H1 (cell line): ENCODE measurements around the gene LIN37. TPM values are rescaled to one million over a fixed set of nuclear protein-coding genes. Genes with fewer than 3 reads are reported as not detected.

Source experiments
- CTCF ChIA-PET: fragments of 300-600 bp; sonication (Branson Sonifier 250); formaldehyde crosslinking; loops from one replicate; lab custom pipeline; 2021; ENCODE audit not compliant: partially characterized antibody; lab: Charles Lee
- POLR2A ChIA-PET: fragments of 300-600 bp; sonication (Branson Sonifier 250); formaldehyde crosslinking; loops from one replicate; lab custom pipeline; 2021; ENCODE audit warnings: inconsistent platforms; ENCODE audit not compliant: partially characterized antibody; lab: Charles Lee
- DNase-seq, 2 experiments: peaks; one replicate each; pipeline versions ENCODE4 v3.0.0 to v3.0.0-alpha.2; 2010 to 2022; ENCODE audit warnings: low spot score in 2 of 2, low read depth in 1 of 2, mixed read lengths in 1 of 2
- FAIRE-seq: peaks from 2 replicates; lab custom pipeline; 2011; peaks lifted over from hg19 to GRCh38; lab: Jason Lieb, UNC
- H2AFZ ChIP-seq: 2 replicates; pipeline ENCODE4 v1.8.1; 2012; ENCODE audit warnings: low read length, inconsistent platforms
- H2AK5ac ChIP-seq: 2 replicates; pipeline ENCODE4 v1.6.1; 2013; ENCODE audit warnings: low read depth, low read length
- H2BK120ac ChIP-seq: replicated peaks from 2 replicates; pipeline ENCODE3; 2013; ENCODE audit warnings: low read depth, low read length, inconsistent platforms
- H2BK12ac ChIP-seq: 2 replicates; pipeline ENCODE4 v1.6.1; 2013; ENCODE audit warnings: low read depth, low read length
- H2BK15ac ChIP-seq: 2 replicates; pipeline ENCODE4 v1.6.1; 2013; ENCODE audit warnings: low read length
- H2BK20ac ChIP-seq: 2 replicates; pipeline ENCODE4 v1.6.1; 2013; ENCODE audit warnings: low read length
- H2BK5ac ChIP-seq: 2 replicates; pipeline ENCODE4 v1.6.1; 2013; ENCODE audit warnings: low read depth, low read length
- H3K14ac ChIP-seq: 2 replicates; pipeline ENCODE4 v1.6.1; 2013; ENCODE audit warnings: inconsistent platforms; ENCODE audit not compliant: insufficient read length
- H3K18ac ChIP-seq: 2 replicates; pipeline ENCODE4 v1.6.1; 2013; ENCODE audit warnings: low read length; ENCODE audit errors: extremely low read depth
- H3K23ac ChIP-seq: 2 replicates; pipeline ENCODE4 v1.6.1; 2013; ENCODE audit warnings: inconsistent platforms; ENCODE audit not compliant: insufficient read length
- H3K23me2 ChIP-seq: 2 replicates; pipeline ENCODE4 v1.6.1; 2013; ENCODE audit warnings: low read depth, low read length
- H3K27ac ChIP-seq: 2 replicates; pipeline ENCODE4 v1.6.1; 2011; ENCODE audit warnings: low read depth, low read length, inconsistent platforms
- H3K27me3 ChIP-seq, 4 experiments: replicated peaks in 1 of 4; 1 replicate in 1 of 4; 2 replicates in 3 of 4; pipeline versions ENCODE4 v1.6.1 to v1.8.1; 2011 to 2013; ENCODE audit warnings: low read length in 3 of 4, mild to moderate bottlenecking in 3 of 4, inconsistent platforms in 2 of 4, mixed read lengths in 2 of 4, moderate library complexity in 1 of 4; ENCODE audit not compliant: control insufficient read depth in 3 of 4, insufficient read depth in 3 of 4; ENCODE audit errors: extremely low read depth in 1 of 4
- H3K36me3 ChIP-seq, 4 experiments: 2 replicates each; pipeline versions ENCODE4 v1.6.1 to v1.8.1; 2011 to 2013; ENCODE audit warnings: mild to moderate bottlenecking in 4 of 4, low read length in 3 of 4, moderate library complexity in 2 of 4, control low read depth in 1 of 4, inconsistent platforms in 1 of 4; ENCODE audit not compliant: insufficient read depth in 4 of 4, control insufficient read depth in 2 of 4
- H3K4ac ChIP-seq: replicated peaks from 2 replicates; pipeline ENCODE3; 2013; ENCODE audit warnings: low read length, low read depth, mixed read lengths, inconsistent platforms; ENCODE audit not compliant: insufficient read length
- H3K4me1 ChIP-seq, 4 experiments: replicated peaks in 1 of 4; 1 replicate in 1 of 4; 2 replicates in 3 of 4; pipeline versions ENCODE4 v1.6.1 to v1.8.1; 2011 to 2013; ENCODE audit warnings: low read length in 3 of 4, inconsistent platforms in 2 of 4, mixed read lengths in 1 of 4; ENCODE audit not compliant: insufficient read depth in 4 of 4, control insufficient read depth in 3 of 4
- H3K4me2 ChIP-seq, 2 experiments: 2 replicates each; pipeline versions ENCODE4 v1.6.1 to v1.8.1; 2011 to 2013; ENCODE audit warnings: low read depth in 2 of 2, low read length in 2 of 2, control low read depth in 1 of 2, inconsistent platforms in 1 of 2, mild to moderate bottlenecking in 1 of 2; ENCODE audit not compliant: insufficient read depth in 1 of 2
- H3K4me3 ChIP-seq, 4 experiments: fragments of 200-600, 300-600 bp in 1 of 4; sonication (generic), shearing (Covaris generic), sonication (Bioruptor Twin) in 1 of 4; 2 replicates each; pipeline versions ENCODE4 v1.5.1 to v1.8.1; 2011 to 2016; ENCODE audit warnings: low read length in 4 of 4, low read depth in 3 of 4, control low read depth in 2 of 4, inconsistent platforms in 2 of 4, mild to moderate bottlenecking in 2 of 4, mixed read lengths in 1 of 4, moderate library complexity in 1 of 4; ENCODE audit not compliant: insufficient read depth in 2 of 4; ENCODE audit errors: extremely low read depth in 1 of 4
- H3K56ac ChIP-seq: replicated peaks from 2 replicates; pipeline ENCODE3; 2013; ENCODE audit warnings: low read depth, mild to moderate bottlenecking, mixed read lengths, low read length, inconsistent platforms; ENCODE audit not compliant: insufficient read length
- H3K79me1 ChIP-seq: 2 replicates; pipeline ENCODE4 v1.6.1; 2013; ENCODE audit warnings: low read depth, low read length, control low read depth
- H3K79me2 ChIP-seq, 2 experiments: 2 replicates each; pipeline versions ENCODE4 v1.6.1 to v1.8.1; 2012 to 2013; ENCODE audit warnings: low read length in 2 of 2, mild to moderate bottlenecking in 2 of 2, inconsistent platforms in 1 of 2; ENCODE audit not compliant: insufficient read depth in 2 of 2, control insufficient read depth in 1 of 2
- H3K9ac ChIP-seq, 4 experiments: replicated peaks in 1 of 4; 1 replicate in 1 of 4; 2 replicates in 3 of 4; pipeline versions ENCODE4 v1.6.1 to v1.8.1; 2011 to 2013; ENCODE audit warnings: low read depth in 3 of 4, low read length in 3 of 4, control low read depth in 2 of 4, mild to moderate bottlenecking in 2 of 4, moderate library complexity in 2 of 4, inconsistent platforms in 1 of 4; ENCODE audit errors: extremely low read depth in 1 of 4
- H3K9me3 ChIP-seq, 2 experiments: 2 replicates each; pipeline versions ENCODE4 v1.6.1 to v1.8.1; 2012 to 2013; ENCODE audit warnings: mild to moderate bottlenecking in 2 of 2, moderate library complexity in 2 of 2, control low read depth in 1 of 2, inconsistent platforms in 1 of 2, low read depth in 1 of 2, low read length in 1 of 2, mixed read lengths in 1 of 2; ENCODE audit not compliant: insufficient read depth in 2 of 2
- H4K20me1 ChIP-seq, 2 experiments: replicated peaks in 1 of 2; 2 replicates each; pipeline versions ENCODE3 to v1.8.1; 2011 to 2013; ENCODE audit warnings: inconsistent platforms in 2 of 2, low read length in 2 of 2, mild to moderate bottlenecking in 1 of 2; ENCODE audit not compliant: insufficient read depth in 2 of 2, control insufficient read depth in 1 of 2
- H4K5ac ChIP-seq: 2 replicates; pipeline ENCODE4 v1.6.1; 2013; ENCODE audit warnings: low read length, low read depth, mixed read lengths, inconsistent platforms; ENCODE audit not compliant: insufficient read length
- H4K8ac ChIP-seq: 2 replicates; pipeline ENCODE4 v1.8.0; 2013; ENCODE audit warnings: mild to moderate bottlenecking, moderate library complexity, low read length, inconsistent platforms; ENCODE audit not compliant: insufficient read depth; ENCODE audit errors: extremely low read depth
- H4K91ac ChIP-seq: replicated peaks from 2 replicates; pipeline ENCODE3; 2013; ENCODE audit warnings: low read length, mixed read lengths, inconsistent platforms; ENCODE audit not compliant: insufficient read length
- CREB1 ChIP-seq: IDR thresholded peaks from 2 replicates; pipeline ENCODE4 v1.6.1; 2012; ENCODE audit warnings: inconsistent platforms
- E2F6 ChIP-seq: IDR thresholded peaks from 2 replicates; pipeline ENCODE4 v1.6.1; 2012; ENCODE audit warnings: inconsistent platforms
- SRF ChIP-seq: IDR thresholded peaks from 2 replicates; pipeline ENCODE4 v1.6.1; 2011; ENCODE audit warnings: mild to moderate bottlenecking, low read depth, low read length, moderate library complexity
- TAF1 ChIP-seq: IDR thresholded peaks from 2 replicates; pipeline ENCODE4 v1.6.1; 2011; ENCODE audit warnings: mild to moderate bottlenecking, low read depth, low read length
- YY1 ChIP-seq: IDR thresholded peaks from 2 replicates; pipeline ENCODE4 v1.6.1; 2011; ENCODE audit warnings: low read depth, mild to moderate bottlenecking, low read length
- WGBS, 2 experiments: shearing (Covaris generic) in 1 of 2; methylation state at CpG; one replicate each; pipeline versions ENCODE4 v1.1.6 to v1.1.7; 2013 to 2015; ENCODE audit warnings: low lambda C conversion rate in 2 of 2, mixed read lengths in 2 of 2, inconsistent platforms in 1 of 2, low coverage in 1 of 2, missing lambda C conversion rate in 1 of 2; ENCODE audit not compliant: insufficient replicate concordance in 2 of 2, insufficient coverage in 1 of 2, insufficient read length in 1 of 2; ENCODE audit errors: extremely low coverage in 1 of 2, missing lambda C conversion rate in 1 of 2; 5-methylcytosine and 5-hydroxymethylcytosine counted together
- polyA plus RNA-seq, 7 experiments: library from polyadenylated mRNA; depleted of rRNA in 3 of 7; stranded (reverse) in 5 of 7; unstranded in 2 of 7; fragments of >200 nt in 5 of 7; fragments of 200-250 nt in 2 of 7; gene quantifications; 1 replicate in 5 of 7; 2 replicates in 1 of 7; 4 replicates in 1 of 7; pipeline versions ENCODE4 v1.2.1 to v1.2.3, GENCODE V29; 2011 to 2013; ENCODE audit warnings: missing spikeins in 2 of 7, mixed read lengths in 2 of 7
- total RNA-seq: library from RNA; stranded (reverse); fragmentation: NEBNext Ultra II Directional; extraction: Animal tissue kit (Norgen Biotek cat#: 25700); gene quantifications from 2 replicates; pipeline ENCODE4 v1.2.1, GENCODE V29; 2021

Gene LIN37
- total and polyA plus RNA-seq, 2 of the 8 experiments (the other 6 are each of a cell fraction or from before 2014, with no cell fraction given) = 3.8 to 9.8 TPM

GRCh38 chr19:35717665-35718344 lies 30.6 kb upstream of the LIN37 start, which contains the start of gene KMT2B:
TSS of gene KMT2B (plus strand) at chr19:35718003. CDS start at chr19:35718019, 16 bp downstream.
- H3K36me3 ChIP-seq = peaks cover 6 to 22% (median 10%) of the 10 kb centered on the region in 4 experiments; a peak in 7 of 8 replicates
- H2AK5ac ChIP-seq = no peak within 1 kb of the TSS
- H3K9me3 ChIP-seq = no peaks in the 10 kb centered on the region
- H3K14ac ChIP-seq = no peak within 1 kb of the TSS
- peaks cover 11 to 12% of the 10 kb centered on the region in 2 experiments for H4K20me1 ChIP-seq
- peaks cover 0 to 25% (median 17%) of the 10 kb centered on the region in 4 experiments; a peak in 6 of 7 replicates for H3K4me1 ChIP-seq
- peak within 1 kb of the TSS; percentile 84 to 97 for H3K4me2 ChIP-seq
- H3K79me1 ChIP-seq = peaks cover 8% of the 10 kb centered on the region
- H3K27ac ChIP-seq = peak within 1 kb of the TSS; percentile 79
- peak within 1 kb of the TSS; percentile 94 for H3K18ac ChIP-seq
- H4K8ac ChIP-seq = peak within 1 kb of the TSS; percentile 69
- peak within 1 kb of the TSS; percentile 70 to 89 (median 87) for H3K4me3 ChIP-seq
- H2AFZ ChIP-seq = peak within 1 kb of the TSS; percentile 15; the same call in 1 of the 2 replicates
- TF ChIP-seq TAF1 (0 out of 2 replicates have a peak, but pooled peaks have one; percentile 41), E2F6 (no peak), SRF (peak; percentile 24; the same call in 1 of the 2 replicates), CREB1 (peak; percentile 87), YY1 (peak; percentile 15; the same call in 1 of the 2 replicates)
- H2BK20ac ChIP-seq = no peak within 1 kb of the TSS
- no peak within 1 kb of the TSS for H2BK120ac ChIP-seq
- peaks cover 13% of the 10 kb centered on the region for H3K23me2 ChIP-seq
- H3K79me2 ChIP-seq = peaks cover 0 to 20% of the 10 kb centered on the region in 2 experiments; a peak in 3 of 4 replicates
- H3K23ac ChIP-seq = no peak within 1 kb of the TSS
- peak within 1 kb of the TSS; percentile 51 to 86 (median 64); a peak in 6 of 7 replicates for H3K9ac ChIP-seq
- H3K56ac ChIP-seq = peak within 1 kb of the TSS; percentile 91
- H3K27me3 ChIP-seq = no peaks in the 10 kb centered on the region
- peak in 1 of 2 experiments; percentile 94 for DNase-seq
- peak within 1 kb of the TSS; percentile 74 for H3K4ac ChIP-seq
- ChIA-PET CTCF (interaction anchor here (11.8 kb wide), 1 partner anchor 20 kb away, joined by 80 read pairs; the partner anchor contains the start of gene IGFLR1), POLR2A (interaction anchor here (0.8 to 5.0 kb wide), 8 partner anchors 10 to 213 kb away, joined by 3 to 54 read pairs (median 4); no protein-coding TSS in a partner anchor)
- FAIRE-seq = no peak
- peak within 1 kb of the TSS; percentile 96; the same call in 1 of the 2 replicates for H2BK5ac ChIP-seq
- H4K5ac ChIP-seq = peak within 1 kb of the TSS; percentile 50
- H2BK12ac ChIP-seq = peak within 1 kb of the TSS; percentile 62; the same call in 1 of the 2 replicates
- H4K91ac ChIP-seq = peak within 1 kb of the TSS; percentile 96
- peak within 1 kb of the TSS; percentile 48; the same call in 1 of the 2 replicates for H2BK15ac ChIP-seq
- 0% methylated on average over 7 of the region's 109 CpGs; no CpG with 5 or more reads in 1 of the 2 experiments for WGBS, 2 experiments
